ENCODE results near the gene ATP13A2.

The ATP13A2 gene

GRCh38 chr1:17032741-17033140, 21.0 kb upstream of the ATP13A2 start:
- DNase-seq (ENCODE audit: extremely low read depth in 1 of 2, low read depth in 1 of 2): no peak

DNA sequence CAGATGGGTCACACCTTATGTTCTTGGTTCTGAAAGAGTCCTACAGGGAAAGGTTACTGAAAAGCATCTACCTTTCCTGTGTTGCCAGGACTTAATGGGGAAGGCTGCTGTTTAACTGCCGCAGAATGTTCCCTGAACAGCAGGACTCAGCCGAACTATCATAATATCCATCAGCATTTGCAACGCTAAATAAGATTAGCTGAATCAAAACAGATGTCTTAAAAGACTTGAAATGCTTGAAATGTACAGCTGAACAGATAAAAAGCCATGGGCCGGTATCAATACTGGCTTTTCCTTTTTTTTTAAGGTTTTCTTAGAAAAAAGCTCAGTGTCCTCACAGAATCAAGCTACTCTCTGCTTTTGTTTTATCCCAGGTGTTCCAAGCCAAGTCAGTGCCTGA, 19.7 kb upstream of the ATP13A2 start:
- DNase-seq (ENCODE audit: extremely low read depth in 1 of 2, low read depth in 1 of 2): no peak

DNA sequence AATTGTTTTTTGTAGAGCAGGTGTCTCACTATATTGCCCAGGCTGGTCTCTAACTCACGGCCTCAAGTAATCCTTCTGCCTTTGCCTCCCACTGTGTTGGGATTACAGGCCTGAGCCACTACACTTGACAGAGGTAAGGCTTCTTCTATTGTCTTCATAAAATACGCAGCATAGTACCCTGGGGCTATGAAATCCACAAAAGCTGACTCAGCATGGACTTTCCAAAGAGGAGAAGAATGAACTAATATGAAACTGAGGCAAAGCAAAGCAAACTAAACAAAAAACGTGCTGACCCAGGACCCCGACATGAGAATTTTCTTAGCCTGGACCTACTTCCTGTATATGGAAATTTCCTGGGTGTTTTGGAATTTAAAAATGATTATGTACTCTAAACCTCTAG, 18.5 kb upstream of the ATP13A2 start:
- DNase-seq (ENCODE audit: extremely low read depth in 1 of 2, low read depth in 1 of 2): no peak

GRCh38 chr1:17028662-17029188, 17.0 kb upstream of the ATP13A2 start:
- DNase-seq (ENCODE audit: extremely low read depth in 1 of 2, low read depth in 1 of 2): no peak

- no peak for DNase-seq (ENCODE audit: extremely low read depth in 1 of 2, low read depth in 1 of 2)
These were observed 16.2 kb upstream of the ATP13A2 start for GRCh38 chr1:17027900-17028299.

DNA sequence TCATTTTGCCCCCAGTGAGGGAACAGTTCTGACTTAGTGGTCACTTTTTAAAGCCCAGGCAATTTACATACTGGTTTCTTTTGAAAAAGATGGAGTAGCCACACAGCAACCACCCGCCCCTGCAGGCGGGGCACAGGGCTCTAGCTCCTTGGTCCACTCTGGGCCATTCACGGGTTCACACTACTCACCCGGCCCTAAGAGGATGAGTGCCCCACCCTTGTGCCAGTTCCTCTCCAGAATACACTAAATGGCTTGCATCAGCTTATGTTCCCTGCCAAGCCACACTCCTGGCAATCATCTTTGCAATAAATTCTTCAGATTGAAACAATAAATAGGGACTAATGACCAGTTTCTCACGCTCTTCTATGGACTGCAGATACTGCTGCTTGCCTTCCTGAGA, 15.7 kb upstream of the ATP13A2 start:
- DNase-seq (ENCODE audit: extremely low read depth in 1 of 2, low read depth in 1 of 2): no peak

- DNase-seq (ENCODE audit: extremely low read depth in 1 of 2, low read depth in 1 of 2): no peak
These were observed 13.0 kb upstream of the ATP13A2 start for GRCh38 chr1:17024721-17025120.

GRCh38 chr1:17023573-17023972, 11.8 kb upstream of the ATP13A2 start:
- no peak for DNase-seq (ENCODE audit: extremely low read depth in 1 of 2, low read depth in 1 of 2)

- no peak for DNase-seq (ENCODE audit: extremely low read depth in 1 of 2, low read depth in 1 of 2)
These were observed 11.4 kb upstream of the ATP13A2 start for GRCh38 chr1:17023102-17023501.

DNA sequence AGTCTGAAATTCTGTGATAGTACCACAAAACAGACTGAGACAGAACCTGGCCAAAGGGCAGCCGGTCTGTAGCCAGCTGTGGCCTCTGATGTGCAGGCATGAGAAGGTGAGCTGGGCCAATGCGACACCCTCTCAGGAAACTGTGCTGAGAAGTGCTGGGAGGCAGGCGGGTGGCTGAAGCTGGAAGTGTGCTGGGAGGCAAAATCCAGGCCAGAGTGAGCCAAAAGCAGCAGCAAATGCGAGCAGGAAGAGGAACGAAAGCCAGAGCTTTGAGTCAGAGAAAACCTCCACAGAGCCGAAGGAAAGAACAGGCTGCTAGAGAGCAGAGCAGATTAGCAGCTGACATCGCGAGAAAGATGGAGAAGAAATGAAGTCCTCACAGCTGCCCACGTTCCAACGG, 10.2 kb upstream of the ATP13A2 start:
- no peak for DNase-seq (ENCODE audit: extremely low read depth in 1 of 2, low read depth in 1 of 2)

GRCh38 chr1:17020502-17020901, 8.8 kb upstream of the ATP13A2 start:
- no peak for DNase-seq (ENCODE audit: extremely low read depth in 1 of 2, low read depth in 1 of 2)

GRCh38 chr1:17018849-17019248, 7.1 kb upstream of the ATP13A2 start:
- no peak for DNase-seq (ENCODE audit: extremely low read depth in 1 of 2, low read depth in 1 of 2)

- DNase-seq (ENCODE audit: extremely low read depth in 1 of 2, low read depth in 1 of 2): no peak
These were observed 5.7 kb upstream of the ATP13A2 start for GRCh38 chr1:17017435-17017834.

- DNase-seq (ENCODE audit: extremely low read depth in 1 of 2, low read depth in 1 of 2): no peak
These were observed 4.6 kb upstream of the ATP13A2 start for GRCh38 chr1:17016317-17016661.

DNA sequence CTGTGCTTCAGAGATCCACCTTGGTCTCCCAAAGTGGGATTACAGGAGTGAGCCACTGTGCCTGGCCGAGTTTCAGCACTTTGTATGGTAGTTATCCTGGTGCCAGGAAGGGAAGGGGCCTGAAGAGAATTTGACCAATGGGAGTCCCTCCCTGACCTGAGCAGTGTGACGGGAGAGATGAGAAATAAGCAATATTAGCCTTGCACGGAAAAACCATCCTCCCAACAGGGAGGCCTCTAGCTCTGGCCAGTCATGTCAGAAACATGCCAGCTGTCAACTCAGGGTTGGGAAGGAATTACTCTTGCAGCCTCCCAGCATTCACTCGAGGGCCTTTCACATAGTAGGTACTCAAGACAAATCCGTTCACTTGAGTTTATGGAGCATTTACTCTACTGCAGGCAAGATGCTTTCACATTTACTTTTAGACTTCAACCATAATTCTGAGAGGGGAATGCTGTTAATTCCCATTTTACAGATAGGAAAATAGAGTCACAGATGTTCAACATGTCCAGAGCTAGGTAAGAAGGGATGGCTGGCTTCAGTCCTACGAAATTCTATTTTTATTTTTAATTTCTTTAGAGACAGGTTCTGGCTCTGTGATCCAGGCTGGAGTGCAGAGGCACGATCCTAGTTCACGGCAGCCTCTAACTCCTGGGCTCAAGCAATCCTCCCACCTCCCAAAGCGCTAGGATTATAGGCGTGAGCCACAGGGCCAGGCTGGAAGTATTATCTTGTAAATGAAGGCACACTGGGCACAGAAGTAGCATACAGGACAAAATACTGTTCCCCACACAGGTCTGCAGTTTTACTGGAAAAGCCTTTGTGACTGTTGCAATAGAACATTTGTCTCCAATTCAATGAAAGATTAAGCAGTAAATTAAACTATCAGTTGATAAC, 3.2 kb upstream of the ATP13A2 start:
- no peak for DNase-seq (ENCODE audit: extremely low read depth in 1 of 2, low read depth in 1 of 2)

DNA sequence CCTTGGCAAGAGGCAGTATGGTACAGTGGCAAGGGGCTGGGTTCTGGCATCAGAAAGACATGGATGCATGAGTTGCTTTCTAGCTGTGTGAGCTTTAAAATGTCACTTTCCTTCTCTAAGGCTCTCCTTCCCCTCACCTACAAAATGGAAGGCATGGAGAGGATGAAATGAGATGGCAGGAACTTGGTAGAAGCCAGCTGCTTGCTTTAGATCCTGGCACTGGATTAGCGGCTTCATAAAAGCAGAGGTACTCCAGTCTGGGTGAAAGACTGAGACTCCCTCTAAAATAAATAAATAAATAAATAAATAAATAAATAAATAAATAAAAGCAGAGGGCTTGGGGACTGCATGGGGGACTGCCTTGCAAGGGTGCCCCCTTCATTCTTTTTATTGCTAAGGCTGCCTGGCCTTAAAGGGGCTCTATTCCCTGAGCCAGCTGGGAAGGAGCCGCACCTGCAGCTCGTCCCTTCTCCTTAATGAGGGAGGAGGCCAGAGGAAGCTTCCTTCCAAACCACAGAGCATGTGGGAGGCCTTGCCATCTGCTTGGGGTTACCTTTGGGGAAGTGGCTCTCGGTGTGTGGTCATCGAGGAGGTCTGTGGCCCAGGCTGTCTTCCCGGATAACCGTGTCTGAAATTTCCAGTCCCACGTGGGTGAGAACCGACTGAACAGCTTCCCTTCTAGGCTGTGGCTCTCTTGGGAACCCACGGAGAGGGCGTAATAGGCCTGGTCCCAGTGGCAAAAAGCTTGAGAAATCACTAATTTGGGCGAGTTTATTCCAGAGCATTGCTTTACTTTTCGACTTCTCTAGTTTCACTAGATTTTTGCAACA, 2.0 kb upstream of the ATP13A2 start:
- no peak for DNase-seq (ENCODE audit: extremely low read depth in 1 of 2, low read depth in 1 of 2)

- DNase-seq (ENCODE audit: extremely low read depth in 1 of 2, low read depth in 1 of 2): no peak
These were observed 1.2 kb upstream of the ATP13A2 start for GRCh38 chr1:17012775-17013490.

DNA sequence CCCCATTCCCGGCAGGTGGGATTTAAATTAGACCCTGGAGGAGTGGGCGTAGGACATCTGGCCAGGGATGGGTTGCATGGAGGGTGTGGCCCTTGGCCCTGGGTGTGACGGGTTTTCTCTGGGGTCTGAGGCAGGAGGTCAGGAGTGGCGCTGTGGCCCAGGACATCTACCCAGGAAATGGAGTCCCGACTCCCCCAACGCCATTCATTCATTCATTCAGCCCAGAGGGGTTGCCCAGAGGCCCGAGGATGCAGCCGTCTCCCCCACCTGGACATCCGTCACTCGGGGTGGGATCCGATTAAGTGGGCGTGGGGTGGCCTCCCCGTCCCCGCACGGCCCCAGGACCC, 663 bp downstream of the ATP13A2 start:
- DNase-seq (ENCODE audit: extremely low read depth in 1 of 2, low read depth in 1 of 2): no peak

DNA sequence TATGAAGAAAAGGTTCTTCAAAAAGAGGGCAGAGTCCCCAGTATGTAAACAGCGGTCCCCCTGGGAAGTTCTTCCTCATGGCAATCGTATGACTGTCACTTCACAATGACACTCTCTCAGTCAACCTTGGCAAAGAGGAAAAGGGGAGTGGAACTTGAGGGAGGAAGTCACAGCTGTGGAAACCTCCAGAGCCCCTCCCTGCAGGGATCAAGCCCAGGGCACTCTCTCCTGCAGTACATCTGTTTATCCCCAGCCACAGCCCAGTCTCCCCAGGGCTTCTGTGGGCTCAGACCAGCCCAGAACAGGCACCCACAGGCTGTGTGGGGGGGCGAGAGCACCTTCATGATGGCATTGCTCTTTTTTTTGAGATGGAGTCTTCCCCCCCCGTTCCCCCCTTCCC, 2.0 kb downstream of the ATP13A2 start:
- no peak for DNase-seq (ENCODE audit: extremely low read depth in 1 of 2, low read depth in 1 of 2)

GRCh38 chr1:17008208-17008855, 3.4 kb downstream of the ATP13A2 start:
- DNase-seq (ENCODE audit: extremely low read depth in 1 of 2, low read depth in 1 of 2): no peak

GRCh38 chr1:17007121-17007520, 4.6 kb downstream of the ATP13A2 start:
- DNase-seq (ENCODE audit: extremely low read depth in 1 of 2, low read depth in 1 of 2): no peak

All from stimulated activated CD8-positive, alpha-beta memory T cell treated with anti-CD3 and anti-CD28 coated beads, Interleukin-7, amount 100 ng/mL, for 48 hours (primary cell).